SU-DHL-6 (cell line): ENCODE measurements around the gene SRSF9.

ENCODE experiments used
- EZH2phosphoT487 ChIP-seq: fragments of 200-600 bp; sonication (generic), shearing (Covaris generic); conservative IDR thresholded peaks from 2 replicates; pipeline ENCODE4 v1.6.1; 2018; ENCODE audit warnings: mild to moderate bottlenecking, antibody characterized with exemption, low read length, moderate library complexity, mixed read lengths
- TF ChIP-seq, protein P1 (sequence below): fragments of 200-600 bp; sonication (generic); IDR thresholded peaks from one replicate; pipeline ENCODE4 v1.5.1; 2017; ENCODE audit warnings: antibody characterized with exemption, mild to moderate bottlenecking, low read length, moderate library complexity; ENCODE audit not compliant: insufficient read depth, poor library complexity, severe bottlenecking

- TF ChIP-seq, protein P1, sequence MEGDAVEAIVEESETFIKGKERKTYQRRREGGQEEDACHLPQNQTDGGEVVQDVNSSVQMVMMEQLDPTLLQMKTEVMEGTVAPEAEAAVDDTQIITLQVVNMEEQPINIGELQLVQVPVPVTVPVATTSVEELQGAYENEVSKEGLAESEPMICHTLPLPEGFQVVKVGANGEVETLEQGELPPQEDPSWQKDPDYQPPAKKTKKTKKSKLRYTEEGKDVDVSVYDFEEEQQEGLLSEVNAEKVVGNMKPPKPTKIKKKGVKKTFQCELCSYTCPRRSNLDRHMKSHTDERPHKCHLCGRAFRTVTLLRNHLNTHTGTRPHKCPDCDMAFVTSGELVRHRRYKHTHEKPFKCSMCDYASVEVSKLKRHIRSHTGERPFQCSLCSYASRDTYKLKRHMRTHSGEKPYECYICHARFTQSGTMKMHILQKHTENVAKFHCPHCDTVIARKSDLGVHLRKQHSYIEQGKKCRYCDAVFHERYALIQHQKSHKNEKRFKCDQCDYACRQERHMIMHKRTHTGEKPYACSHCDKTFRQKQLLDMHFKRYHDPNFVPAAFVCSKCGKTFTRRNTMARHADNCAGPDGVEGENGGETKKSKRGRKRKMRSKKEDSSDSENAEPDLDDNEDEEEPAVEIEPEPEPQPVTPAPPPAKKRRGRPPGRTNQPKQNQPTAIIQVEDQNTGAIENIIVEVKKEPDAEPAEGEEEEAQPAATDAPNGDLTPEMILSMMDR: no peak
- no peak for TF ChIP-seq EZH2phosphoT487
These were observed 24.9 kb downstream of the SRSF9 start for GRCh38 chr12:120444676-120445075.
